ENCODE data around the gene RELN. TPM values are rescaled to one million over a fixed set of nuclear protein-coding genes. Genes with fewer than 3 reads are reported as not detected.
A peak's percentile ranks its signal among the peaks of the same experiment; 100 is the strongest.

Gene RELN
- total and polyA plus RNA-seq, 9 of the 15 experiments (the other 6 are each of a cell fraction or from before 2014, with no cell fraction given): 12.9 to 43.2 (median 18.1) TPM

DNA sequence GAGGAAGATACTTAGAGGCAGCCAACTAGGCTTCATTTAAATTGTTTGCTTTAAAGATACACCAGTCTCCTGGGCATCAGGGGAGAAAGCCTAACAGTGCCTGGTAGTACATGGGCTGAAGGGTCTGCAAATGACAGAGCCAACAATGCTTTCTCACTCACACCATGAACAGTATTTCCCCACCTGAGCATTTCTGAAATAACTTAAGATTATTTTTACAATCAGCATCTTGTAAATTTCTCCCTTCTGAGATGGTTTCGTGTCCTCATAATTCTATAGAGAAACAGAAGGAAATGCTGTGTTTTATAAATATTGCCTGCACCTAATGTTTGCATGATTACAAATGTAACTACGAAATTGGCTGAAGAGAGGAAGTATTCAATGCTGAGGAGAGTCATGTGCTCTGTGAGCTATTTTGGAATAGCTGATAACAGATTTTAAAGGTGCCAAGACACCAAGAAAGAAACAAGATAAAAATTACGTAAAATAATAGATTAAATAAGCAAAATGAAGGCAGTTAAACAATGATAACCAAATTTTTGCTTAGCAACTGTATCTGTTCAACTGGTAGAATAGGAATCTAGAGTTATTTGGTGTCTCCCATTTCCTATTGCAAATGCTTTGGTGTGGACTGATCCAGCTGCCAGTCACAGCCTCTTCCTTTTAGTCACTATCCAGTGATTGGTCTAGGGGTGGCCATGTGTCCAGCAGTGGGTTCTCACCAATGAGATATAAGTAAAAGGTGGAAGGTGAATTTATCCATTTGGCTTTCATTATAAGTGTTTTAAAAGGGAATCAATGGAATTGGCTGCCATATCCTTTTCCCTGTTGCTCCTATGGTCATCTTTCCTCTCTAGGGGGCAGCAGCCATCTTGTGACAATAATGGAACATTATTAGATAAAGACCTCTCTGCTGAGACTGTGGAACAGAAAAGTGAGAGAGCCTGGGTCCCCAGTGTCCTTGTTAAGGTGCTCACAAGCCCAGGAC lies 375.5 kb downstream of the RELN start:
- Histone ChIP-seq H3K27ac (ENCODE audit: extremely low read depth, low read depth, low read length) (peak overlapping the region; percentile 66), H3K9me3 (replicated peaks; ENCODE audit: control insufficient read depth, insufficient read depth, low read depth, low read length) (no peaks in the 10 kb centered on the region), H3K36me3 (ENCODE audit: control insufficient read depth, insufficient read depth, low read length) (no peaks in the 10 kb centered on the region; the same call in 2 of the 3 replicates), H3K4me1 (replicated peaks in 1 of 2; ENCODE audit: control insufficient read depth in 2 of 2, insufficient read depth in 2 of 2, low read length in 2 of 2) (peaks cover 0 to 21% of the 10 kb centered on the region in 2 experiments; a peak in 3 of 5 replicates), H3K9ac (ENCODE audit: insufficient read depth in 1 of 2, low read depth in 2 of 2, low read length in 2 of 2) (peak overlapping the region in 1 of 2 experiments; percentile 5; a peak in 1 of 4 replicates), H3K9me1 (ENCODE audit: control insufficient read depth, insufficient read depth, low read length) (no peaks in the 10 kb centered on the region), H3K4me3 (no peak overlapping the region), H3K79me2 (ENCODE audit: control insufficient read depth, insufficient read depth, low read length) (no peaks in the 10 kb centered on the region), H3K27me3 (ENCODE audit: control insufficient read depth in 2 of 2, insufficient read depth in 2 of 2, low read length in 2 of 2) (no peaks in the 10 kb centered on the region), H4K20me1 (replicated peaks; ENCODE audit: control insufficient read depth, insufficient read depth, low read length) (no peaks in the 10 kb centered on the region), H2AFZ (ENCODE audit: low read depth, low read length) (peak overlapping the region; percentile 82), H3K4me2 (ENCODE audit: insufficient read depth, low read length) (peak overlapping the region; percentile 43)
- BruUV-seq (replicated peaks): no TSS peak
- intact Hi-C loops (cut with micrococcal nuclease): no loop called here
- CTCF ChIA-PET (ENCODE audit: low intra/inter-chr PET ratio): interaction anchor here (0.8 to 0.9 kb wide), 2 partner anchors 139 to 546 kb away, joined by 3 read pairs; no protein-coding TSS in a partner anchor
- WGBS (ENCODE audit: insufficient coverage, low coverage, missing lambda C conversion rate): 35% methylated on average over 3 of the region's 3 CpGs
- POLR2A ChIA-PET: interaction anchor here (1.1 kb wide), 2 partner anchors 8 to 10 kb away, joined by 3 to 5 read pairs; no protein-coding TSS in a partner anchor
- DNase-seq (ENCODE audit: extremely low read depth in 1 of 4, low spot score in 3 of 4) (peak; percentile 16 to 71 (median 40)), ATAC-seq (peak; percentile 93), FAIRE-seq (peak; percentile 78)
- in situ Hi-C loops (cut with MboI): no loop called here
- TF ChIP-seq TARDBP (IDR thresholded peaks at IDR 0.05) (no peak), SMARCB1 (IDR thresholded peaks at IDR 0.05; ENCODE audit: insufficient read length, low read depth) (no peak), KAT7 (CRISPR knock-in tag; IDR thresholded peaks at IDR 0.05; ENCODE audit: borderline replicate concordance) (no peak), TCF7L2 (IDR thresholded peaks at IDR 0.05; ENCODE audit: low read depth, low read length) (no peak), DNMT1 (IDR thresholded peaks at IDR 0.05) (no peak), ZNF77 (CRISPR knock-in tag; IDR thresholded peaks at IDR 0.05) (no peak), TEAD1 (CRISPR knock-in tag; IDR thresholded peaks at IDR 0.05) (no peak), TBP (optimal IDR thresholded peaks at IDR 0.05; ENCODE audit: low read depth, low read length) (no peak), MTA2 (IDR thresholded peaks at IDR 0.05; ENCODE audit: low read depth) (no peak), ZNF445 (CRISPR knock-in tag; IDR thresholded peaks at IDR 0.05; ENCODE audit: low read depth) (0 out of 2 replicates have a peak, but pooled peaks have one; percentile 32), CTBP1 (IDR thresholded peaks at IDR 0.05; ENCODE audit: borderline replicate concordance) (no peak), RUNX1 (IDR thresholded peaks at IDR 0.05; ENCODE audit: low read depth) (no peak), ZNF316 (IDR thresholded peaks at IDR 0.05) (no peak), TRIM24 (IDR thresholded peaks at IDR 0.05) (no peak), ZC3H4 (CRISPR knock-in tag; IDR thresholded peaks at IDR 0.05; ENCODE audit: borderline replicate concordance) (no peak), ZNF133 (CRISPR knock-in tag; IDR thresholded peaks at IDR 0.05) (no peak), SRSF9 (IDR thresholded peaks at IDR 0.05; ENCODE audit: borderline replicate concordance, low read depth, low read length) (no peak)
- TF ChIP-seq, protein P1, sequence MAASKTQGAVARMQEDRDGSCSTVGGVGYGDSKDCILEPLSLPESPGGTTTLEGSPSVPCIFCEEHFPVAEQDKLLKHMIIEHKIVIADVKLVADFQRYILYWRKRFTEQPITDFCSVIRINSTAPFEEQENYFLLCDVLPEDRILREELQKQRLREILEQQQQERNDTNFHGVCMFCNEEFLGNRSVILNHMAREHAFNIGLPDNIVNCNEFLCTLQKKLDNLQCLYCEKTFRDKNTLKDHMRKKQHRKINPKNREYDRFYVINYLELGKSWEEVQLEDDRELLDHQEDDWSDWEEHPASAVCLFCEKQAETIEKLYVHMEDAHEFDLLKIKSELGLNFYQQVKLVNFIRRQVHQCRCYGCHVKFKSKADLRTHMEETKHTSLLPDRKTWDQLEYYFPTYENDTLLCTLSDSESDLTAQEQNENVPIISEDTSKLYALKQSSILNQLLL (CRISPR knock-in tag; IDR thresholded peaks at IDR 0.05; ENCODE audit: borderline replicate concordance): no peak
- TF ChIP-seq, protein P2, sequence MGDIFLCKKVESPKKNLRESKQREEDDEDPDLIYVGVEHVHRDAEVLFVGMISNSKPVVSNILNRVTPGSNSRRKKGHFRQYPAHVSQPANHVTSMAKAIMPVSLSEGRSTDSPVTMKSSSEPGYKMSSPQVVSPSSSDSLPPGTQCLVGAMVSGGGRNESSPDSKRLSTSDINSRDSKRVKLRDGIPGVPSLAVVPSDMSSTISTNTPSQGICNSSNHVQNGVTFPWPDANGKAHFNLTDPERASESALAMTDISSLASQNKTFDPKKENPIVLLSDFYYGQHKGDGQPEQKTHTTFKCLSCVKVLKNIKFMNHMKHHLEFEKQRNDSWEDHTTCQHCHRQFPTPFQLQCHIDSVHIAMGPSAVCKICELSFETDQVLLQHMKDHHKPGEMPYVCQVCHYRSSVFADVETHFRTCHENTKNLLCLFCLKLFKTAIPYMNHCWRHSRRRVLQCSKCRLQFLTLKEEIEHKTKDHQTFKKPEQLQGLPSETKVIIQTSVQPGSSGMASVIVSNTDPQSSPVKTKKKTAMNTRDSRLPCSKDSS (IDR thresholded peaks at IDR 0.05; ENCODE audit: low read depth, partially characterized antibody): no peak
- TF ChIP-seq, protein P3, sequence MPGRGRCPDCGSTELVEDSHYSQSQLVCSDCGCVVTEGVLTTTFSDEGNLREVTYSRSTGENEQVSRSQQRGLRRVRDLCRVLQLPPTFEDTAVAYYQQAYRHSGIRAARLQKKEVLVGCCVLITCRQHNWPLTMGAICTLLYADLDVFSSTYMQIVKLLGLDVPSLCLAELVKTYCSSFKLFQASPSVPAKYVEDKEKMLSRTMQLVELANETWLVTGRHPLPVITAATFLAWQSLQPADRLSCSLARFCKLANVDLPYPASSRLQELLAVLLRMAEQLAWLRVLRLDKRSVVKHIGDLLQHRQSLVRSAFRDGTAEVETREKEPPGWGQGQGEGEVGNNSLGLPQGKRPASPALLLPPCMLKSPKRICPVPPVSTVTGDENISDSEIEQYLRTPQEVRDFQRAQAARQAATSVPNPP (IDR thresholded peaks at IDR 0.05; ENCODE audit: borderline replicate concordance, insufficient read depth, insufficient read length): no peak
